Adrenal gland (tissue), 5 donors: ENCODE results near the gene SLC39A1.

ENCODE experiments used
- CTCF ChIP-seq, 6 experiments: fragments of 450-650 bp in 4 of 6; fragments of 200-600 bp in 2 of 6; sonication (generic) in 1 of 6; IDR thresholded peaks; 1 replicate in 5 of 6; 2 replicates in 1 of 6; pipeline versions ENCODE4 v1.5.1 to v1.8.0; 2016 to 2021; ENCODE audit warnings: antibody characterized with exemption in 6 of 6, mild to moderate bottlenecking in 2 of 6, moderate library complexity in 1 of 6
- POLR2A ChIP-seq, 2 donors: fragments of 450-650 bp; IDR thresholded peaks; one replicate each; pipeline ENCODE4 v1.6.1; 2017; ENCODE audit warnings: antibody characterized with exemption in 2 of 2, mild to moderate bottlenecking in 2 of 2, moderate library complexity in 1 of 2
- donor health status: DM: no; HTN: no; CAD: no.

- TF ChIP-seq CTCF (IDR thresholded peaks at IDR 0.05) (no peak), POLR2A (IDR thresholded peaks at IDR 0.05) (no peak)
Observed at GRCh38 chr1:153954826-153955225, 8.5 kb downstream of the SLC39A1 start.
